Right kidney (tissue), 9 donors: ENCODE data around the gene CFHR2.
"Not testable (repeated sequence)": the region's sequence is repeated elsewhere in the genome, so short reads cannot be mapped to it uniquely, and the experiment has no call there.

Experiments used
- DNase-seq: peaks from one replicate; pipeline ENCODE4 v3.0.0-alpha.2; 2016
- long read RNA-seq, 8 donors: transcript quantifications; one replicate each; lab custom pipeline, GENCODE V29; 2026

CFHR2 gene
- long read RNA-seq, donor 1: 0 reads
- long read RNA-seq, donor 2: 0 reads
- long read RNA-seq, donor 3: 0 reads
- long read RNA-seq, donor 4: 0 reads
- long read RNA-seq, donor 5: 0 reads
- long read RNA-seq, donor 6: 0 reads
- long read RNA-seq, donor 7: 0 reads
- long read RNA-seq, donor 8: 0 reads

DNA sequence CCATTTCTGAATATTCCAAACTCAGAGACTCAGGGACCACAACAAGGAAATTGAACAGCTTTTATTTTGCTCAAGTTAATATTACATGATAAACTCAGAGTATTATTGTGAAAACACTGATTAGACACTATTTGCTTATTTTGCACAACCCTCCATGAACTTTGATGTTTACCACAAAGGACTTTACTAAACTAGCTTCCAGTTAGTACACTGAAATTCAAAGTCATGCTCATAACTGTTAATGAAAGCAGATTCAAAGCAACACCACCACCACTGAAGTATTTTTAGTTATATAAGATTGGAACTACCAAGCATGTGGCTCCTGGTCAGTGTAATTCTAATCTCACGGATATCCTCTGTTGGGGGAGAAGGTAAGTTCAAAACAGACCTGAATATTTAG lies at the start of gene CFHR2:
Gene CFHR2, plus strand, starts transcription at position 171 of the 400 bp plus-strand sequence. Its CDS starts 143 bp downstream, at position 314.
- DNase-seq: not testable (repeated sequence)

DNA sequence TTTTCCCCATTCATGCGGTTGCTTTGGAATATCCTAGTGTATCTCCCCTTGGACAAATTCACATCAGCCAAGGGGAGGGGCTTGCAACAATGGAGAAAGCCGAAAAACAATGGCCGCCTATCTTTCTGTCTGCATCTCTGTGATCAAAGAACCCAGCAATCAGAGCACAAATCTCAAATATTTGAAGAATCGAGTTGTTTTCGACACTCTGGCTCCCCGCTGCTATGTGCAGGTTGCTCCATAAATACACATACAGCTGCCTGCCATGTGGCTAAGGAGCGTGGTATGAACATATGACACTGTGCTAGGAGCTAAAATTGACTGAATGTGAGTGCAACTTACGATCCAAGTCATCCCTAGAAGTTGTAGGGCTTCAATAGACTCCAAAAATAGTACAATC lies 47.2 kb upstream of the CFHR2 start:
- DNase-seq: no peak

DNA sequence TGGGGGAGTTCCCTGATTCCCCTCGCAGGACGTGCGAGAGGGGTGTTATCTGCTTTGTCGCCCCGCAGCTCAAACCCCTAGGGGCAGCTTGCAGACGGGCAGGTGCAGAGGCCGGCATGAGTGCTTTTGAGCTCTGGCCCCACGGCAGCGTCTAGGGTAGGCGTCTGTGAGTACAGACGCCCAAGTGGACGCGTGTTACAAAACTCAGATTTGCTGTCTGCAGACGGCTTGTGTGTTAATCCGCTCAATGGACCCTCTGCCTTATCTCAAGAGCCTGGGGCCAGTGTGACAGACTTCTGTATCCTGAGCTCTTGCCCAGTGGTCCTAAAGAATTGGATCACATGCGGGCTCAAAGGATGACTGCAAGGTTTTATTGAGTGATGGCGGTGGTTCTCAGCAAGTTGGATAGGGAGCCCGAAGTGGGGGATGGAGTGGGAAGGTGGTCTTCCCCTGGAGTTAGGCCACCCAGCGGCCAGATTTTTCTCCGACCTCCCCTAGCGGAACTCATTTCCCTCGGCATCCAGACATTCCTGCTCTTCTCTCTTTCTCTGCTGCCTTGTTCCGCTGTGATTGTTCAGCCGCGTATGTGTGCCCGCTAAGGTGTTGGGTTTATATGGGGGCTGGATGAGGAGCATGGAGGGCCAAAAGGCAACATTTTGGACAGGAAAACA lies 46.2 kb upstream of the CFHR2 start:
- DNase-seq: peak; percentile 24

DNA sequence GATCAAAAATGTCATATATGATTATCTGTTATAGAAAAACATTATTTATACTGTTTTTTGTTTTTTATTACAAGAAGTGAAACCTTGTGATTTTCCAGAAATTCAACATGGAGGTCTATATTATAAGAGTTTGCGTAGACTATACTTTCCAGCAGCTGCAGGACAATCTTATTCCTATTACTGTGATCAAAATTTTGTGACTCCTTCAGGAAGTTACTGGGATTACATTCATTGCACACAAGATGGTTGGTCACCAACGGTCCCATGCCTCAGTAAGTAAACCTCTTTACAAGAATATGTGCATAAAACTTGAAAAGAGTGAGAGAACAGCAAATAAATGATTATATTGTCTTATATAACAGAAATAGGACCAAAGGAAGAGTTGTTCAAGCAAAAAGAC lies 41.2 kb upstream of the CFHR2 start:
- DNase-seq: no peak

DNA sequence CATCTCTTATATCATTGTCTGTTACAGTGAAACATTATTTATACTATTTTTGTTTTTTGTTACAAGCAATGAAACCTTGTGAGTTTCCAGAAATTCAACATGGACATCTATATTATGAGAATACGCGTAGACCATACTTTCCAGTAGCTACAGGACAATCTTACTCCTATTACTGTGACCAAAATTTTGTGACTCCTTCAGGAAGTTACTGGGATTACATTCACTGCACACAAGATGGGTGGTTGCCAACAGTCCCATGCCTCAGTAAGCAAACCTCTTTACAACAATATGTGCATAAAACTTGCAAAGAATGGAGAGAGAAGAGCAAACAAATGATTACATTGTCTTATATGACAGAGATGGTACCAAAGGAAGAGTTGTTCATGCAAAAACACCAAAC lies 33.3 kb upstream of the CFHR2 start:
- DNase-seq: no peak

DNA sequence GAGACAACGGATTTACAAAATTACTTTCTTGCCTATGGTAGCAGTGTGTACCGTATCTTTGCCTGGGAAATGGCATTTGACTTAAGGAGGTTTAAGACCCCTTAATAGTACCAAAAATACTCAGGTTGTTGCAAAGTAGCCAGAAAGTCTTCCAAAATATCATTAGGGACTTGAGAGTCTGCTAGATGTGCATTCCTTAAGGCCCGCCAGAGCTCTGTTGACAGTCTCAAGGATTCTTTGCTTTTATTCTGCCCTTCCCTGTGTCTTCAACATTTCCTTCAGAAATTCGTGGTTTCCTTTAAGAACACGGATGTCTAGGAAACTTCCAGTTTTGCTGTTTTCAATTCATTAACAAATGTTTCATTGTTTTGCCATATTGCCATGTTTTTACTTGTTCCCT lies 31.3 kb upstream of the CFHR2 start:
- DNase-seq: not testable (repeated sequence)

DNA sequence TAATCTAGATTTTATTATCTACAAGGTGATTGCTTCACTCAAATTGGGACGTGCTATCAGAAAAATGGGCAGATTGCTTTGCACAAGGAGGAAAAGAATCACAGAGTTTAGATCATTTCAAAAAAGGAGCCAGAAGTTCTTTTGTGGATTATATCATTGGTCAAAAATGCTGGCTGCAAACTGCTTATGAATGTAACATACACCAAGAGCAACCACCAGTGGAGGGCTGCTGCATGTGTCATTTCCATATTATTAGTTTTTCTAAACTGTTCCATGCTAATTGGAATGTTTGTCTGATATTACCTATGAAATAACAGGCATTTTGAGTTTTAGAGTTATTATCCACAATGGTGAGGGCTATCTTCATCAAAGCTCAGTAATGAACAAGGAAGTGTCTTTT lies 16.7 kb upstream of the CFHR2 start:
- DNase-seq: not testable (repeated sequence)

DNA sequence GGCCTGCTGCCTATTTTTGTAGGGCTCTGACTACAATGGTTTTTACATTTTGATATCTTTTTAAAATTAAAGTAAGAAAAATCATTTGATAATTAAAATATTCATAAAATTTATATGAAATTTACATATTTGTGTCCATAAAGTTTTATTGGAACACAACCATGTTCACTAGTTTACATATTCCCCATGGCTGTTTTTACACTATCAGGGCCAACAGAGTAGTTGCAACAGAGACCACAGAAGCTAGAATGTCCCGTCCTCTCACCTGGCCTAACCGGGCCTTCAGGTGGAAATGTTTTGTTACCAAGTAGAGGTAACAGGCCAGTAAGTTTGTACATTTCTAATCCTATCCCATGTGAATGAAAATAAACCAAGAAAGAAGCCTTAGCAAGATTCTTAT lies 10.7 kb upstream of the CFHR2 start:
- not testable (repeated sequence) for DNase-seq

DNA sequence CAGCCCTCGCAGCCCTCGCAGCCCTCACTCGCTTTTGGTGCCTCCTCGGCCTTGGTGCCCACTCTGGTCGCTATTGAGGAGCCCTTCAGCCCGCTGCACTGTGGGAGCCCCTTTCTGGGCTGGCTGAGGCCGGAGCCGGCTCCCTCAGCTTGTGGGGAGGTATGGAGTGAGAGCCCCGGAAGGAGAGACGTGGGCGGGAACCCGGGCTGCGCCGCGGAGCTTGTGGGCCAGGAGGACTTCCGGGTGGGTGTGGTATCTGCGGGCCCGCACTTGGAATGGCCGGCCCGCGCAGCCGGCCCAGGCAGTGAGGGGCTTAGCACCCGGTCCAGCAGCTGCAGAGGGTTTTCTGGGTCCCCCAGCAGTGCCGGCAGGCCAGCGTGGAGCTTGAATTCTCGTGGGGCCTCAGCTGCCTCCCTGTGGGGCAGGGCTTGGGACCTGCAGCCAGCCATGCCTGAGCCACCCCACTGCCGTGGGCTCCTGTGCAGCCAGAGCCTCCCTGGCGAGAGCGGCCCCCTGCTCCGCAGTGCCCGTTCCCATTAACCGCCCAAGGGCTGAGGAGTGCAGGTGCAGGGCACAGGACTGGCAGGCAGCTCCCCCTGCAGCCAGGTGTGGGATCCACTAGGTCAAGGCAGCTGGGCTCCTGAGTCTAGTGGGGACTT lies 9.9 kb upstream of the CFHR2 start:
- no peak for DNase-seq

DNA sequence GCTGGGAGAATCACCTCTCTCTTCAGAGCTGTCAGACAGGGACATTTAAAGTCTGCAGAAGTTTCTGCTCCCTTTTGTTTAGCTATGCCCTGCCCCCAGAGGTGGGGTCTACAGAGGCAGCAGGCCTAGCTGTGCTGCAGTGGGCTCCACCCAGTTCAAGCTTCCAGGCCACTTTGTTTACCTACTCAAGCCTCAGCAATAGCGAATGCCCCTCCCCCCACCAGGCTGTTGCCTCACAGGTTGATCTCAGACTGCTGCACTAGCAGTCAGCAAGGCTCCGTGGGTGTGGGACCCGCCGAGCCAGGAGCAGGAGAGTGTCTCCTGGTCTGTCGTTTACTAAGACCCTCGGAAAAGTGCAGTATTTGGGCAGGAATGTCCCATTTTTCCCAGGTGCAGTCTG lies 2.1 kb upstream of the CFHR2 start:
- DNase-seq: not testable (repeated sequence)

DNA sequence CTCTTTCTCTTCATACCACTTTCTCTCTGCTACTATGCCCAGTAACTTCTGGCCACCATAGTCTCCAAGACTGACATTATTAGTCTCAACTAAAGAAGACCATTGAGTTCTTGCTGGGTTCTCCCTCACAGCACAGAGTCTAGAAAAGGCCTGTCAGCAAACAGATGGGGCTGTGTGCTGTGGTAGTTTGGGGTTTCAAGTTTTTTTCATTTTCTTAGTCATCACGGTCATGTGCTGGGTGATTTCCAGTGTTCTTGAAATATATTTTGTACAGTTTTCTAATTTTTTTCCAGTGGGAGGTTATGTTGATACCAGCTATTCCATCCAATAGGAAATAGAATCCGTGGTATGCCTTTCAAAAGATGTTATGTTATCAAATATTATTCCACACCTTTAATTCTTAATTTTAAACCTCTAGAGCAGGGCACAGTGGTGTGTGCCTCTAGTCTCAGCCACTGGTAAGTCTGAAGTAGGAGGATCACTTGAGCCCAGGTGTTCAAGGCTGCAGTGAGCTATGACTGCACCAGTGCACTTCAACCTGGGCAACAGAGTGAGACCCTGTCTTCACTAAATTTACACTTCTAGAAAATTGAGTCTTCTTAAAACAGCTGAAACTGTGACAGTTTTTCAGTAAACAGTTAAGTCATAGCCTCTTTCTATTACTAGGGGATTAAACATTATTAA lies 8.3 kb downstream of the CFHR2 start:
- DNase-seq: no peak

DNA sequence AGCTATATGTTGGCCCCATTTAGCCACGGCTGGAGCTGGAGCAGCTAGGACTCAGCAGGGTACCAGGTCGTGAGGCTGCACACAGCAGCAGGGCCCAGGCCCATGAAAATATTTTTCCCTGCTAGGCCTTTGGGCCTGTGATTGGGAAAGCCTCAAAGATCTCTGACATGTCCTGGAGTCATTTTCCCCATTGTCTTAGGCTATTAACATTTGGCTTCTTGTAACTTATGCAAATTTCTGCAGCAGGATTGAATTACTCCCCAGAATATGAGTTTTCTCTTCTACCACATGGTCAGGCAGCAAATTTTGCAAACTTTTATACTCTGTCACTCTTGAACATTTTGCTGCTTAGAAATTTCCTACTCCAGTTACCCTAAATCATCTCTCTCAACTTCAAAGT lies 11.2 kb downstream of the CFHR2 start:
- DNase-seq: no peak

DNA sequence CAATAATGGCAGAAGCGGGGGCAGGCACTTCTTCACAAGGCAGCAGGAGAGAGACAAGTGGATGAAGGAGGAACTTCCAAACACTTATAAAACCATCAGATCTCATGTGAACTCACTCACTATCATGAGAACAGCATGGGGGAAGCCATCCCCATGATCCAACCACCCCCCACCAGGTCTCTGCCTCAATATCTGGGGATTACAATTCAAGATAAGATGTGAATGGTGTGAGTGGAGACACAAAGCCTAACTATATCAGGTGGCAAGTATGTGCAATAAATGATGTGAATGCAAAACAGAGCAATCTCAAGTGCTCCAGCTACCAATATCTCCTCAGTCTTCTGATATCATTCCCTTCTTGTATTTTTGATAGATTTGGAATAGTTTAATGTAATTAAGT lies 12.4 kb downstream of the CFHR2 start:
- DNase-seq: no peak

DNA sequence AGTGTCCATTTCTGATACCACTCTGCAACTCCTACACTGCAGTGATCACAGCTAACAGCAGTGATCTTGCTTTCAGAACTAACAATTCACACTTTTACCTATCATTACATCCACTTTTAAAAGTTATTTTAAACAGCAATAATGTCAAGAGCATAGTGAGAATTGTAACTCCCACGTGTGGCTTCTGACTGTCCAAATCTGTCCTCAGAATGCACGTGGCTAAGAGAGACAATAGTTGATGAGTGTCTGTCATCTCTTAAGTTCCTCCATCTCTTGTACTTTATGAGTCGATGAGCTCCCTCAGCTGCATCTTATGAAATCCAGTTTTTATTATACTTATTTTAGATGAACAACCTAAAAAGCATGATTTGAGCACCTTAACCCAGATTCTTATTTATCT lies 17.3 kb downstream of the CFHR2 start:
- DNase-seq: no peak

DNA sequence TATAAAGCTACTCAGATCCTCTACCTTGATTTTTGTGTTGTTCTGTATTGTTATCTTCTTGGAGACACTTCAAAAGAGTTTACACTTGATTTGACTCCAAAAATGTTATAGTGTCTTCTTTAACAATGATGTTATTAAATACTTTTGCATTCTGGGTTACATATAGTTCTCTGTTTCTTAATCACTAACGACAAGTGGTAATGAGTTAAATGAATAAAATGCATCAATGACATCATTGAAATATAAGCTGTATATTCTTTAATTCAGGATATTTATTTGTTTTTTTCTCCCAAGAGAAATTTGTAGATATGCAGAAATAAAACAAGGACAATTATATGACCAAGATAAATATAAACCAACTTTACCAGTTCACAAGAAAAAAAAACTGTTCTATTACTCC lies 26.6 kb downstream of the CFHR2 start:
- DNase-seq: no peak

DNA sequence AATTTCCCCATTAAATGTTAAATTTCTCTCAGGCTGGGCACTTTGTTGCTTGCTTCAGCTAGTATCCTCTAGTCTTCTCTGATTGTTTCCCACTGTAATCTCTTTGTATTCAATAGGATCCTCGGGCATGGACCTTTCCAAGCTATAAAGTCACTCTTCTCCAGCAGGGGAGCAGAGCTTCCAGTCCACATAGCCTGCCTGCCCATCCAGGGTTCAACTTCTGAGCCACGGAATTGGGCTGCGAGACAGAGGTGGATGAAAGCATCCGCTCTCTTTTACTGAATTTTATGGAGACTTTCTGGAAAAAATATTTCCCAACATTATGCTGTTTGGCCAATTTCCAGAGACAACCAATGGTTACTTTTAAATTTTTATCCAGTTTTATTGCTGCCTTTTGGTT lies 32.7 kb downstream of the CFHR2 start:
- no peak for DNase-seq

DNA sequence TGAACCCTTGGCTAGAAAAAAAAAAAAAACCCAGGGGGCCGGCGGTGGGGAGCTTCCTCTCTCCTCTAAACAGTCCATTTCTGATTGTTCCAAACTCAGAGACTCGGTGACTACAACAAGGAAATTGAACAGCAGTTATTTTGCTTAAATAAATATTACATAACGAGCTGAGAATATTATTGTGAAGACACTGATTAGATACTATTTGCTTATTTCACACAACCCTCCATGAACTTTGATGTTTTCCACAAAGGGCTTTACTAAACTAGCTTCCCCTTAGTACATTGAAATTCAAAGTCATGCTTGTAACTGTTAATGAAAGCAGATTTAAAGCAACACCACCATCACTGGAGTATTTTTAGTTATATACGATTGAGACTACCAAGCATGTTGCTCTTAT lies 33.7 kb downstream of the CFHR2 start, which contains the start of gene CFHR5:
Gene CFHR5, plus strand, starts transcription at position 279 of the 400 bp plus-strand sequence. Its CDS starts 109 bp downstream, at position 388.
- DNase-seq: no peak

DNA sequence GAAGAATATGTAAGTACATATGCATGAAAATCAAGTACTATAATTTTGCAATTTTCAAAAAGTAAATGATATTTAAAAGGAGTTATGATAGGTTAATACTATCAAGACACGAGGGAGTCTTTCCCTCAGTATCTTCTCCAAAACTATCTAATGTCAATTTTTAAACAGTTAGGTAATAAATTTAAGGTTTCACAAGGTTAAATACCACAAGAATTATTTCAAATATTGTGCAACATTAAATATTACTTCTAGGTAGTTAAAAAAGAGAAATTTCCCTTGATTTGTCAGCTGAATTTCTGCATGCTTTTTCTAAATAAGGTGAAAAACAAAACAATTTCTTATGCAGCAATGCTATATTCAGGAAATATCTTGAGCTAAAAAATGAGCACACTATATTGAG lies 37.3 kb downstream of the CFHR2 start:
- DNase-seq: no peak

DNA sequence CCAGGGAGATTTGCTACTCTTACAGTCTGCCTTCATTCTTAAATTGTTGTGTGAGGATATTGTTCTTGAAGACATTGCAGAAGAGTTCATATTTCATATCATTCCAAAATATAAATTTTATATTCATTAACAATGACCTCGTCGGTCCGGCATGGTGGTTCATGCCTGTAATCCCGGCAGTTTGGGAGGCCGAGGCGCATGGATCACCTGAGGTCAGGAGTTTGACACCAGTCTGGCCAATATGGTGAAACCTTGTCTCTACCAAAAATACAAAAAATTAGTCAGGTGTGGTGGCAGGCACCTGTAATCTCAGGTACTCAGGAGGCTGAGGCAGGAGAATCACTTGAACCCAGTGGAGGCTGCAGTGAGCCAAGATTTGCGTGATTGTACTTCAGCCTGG lies 38.7 kb downstream of the CFHR2 start:
- not testable (repeated sequence) for DNase-seq

DNA sequence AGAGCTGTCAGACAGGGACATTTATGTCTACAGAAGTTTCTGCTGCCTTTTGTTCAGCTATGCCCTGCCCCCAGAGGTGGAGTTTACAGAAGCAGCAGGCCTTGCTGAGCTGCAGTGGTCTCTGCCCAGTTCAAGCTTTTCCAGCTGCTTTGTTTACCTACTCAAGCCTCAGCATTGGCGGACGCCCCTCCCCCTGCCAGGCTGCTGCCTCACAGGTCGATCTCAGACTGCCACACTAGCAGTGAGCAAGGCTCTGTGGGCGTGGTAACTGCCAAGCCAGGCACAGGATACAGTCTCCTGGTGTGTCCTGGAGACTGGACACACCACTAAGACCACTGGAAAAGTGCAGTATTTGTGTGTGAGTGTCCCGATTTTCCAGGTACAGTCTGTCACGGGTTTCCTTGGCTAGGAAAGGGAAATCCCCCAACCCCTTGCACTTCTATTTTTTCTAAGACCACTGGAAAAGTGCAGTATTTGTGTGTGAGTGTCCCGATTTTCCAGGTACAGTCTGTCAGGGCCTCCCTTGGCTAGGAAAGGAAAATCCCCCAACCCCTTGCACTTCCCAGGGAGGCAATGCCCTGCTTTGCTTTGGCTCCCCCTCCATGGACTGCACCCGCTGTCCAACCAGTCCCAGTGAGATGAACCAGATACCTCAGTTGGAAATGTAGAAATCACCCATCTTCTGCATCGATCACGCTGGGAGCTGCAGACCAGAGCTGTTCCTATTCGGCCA lies 48.5 kb downstream of the CFHR2 start:
- DNase-seq: peak; percentile 11

DNA sequence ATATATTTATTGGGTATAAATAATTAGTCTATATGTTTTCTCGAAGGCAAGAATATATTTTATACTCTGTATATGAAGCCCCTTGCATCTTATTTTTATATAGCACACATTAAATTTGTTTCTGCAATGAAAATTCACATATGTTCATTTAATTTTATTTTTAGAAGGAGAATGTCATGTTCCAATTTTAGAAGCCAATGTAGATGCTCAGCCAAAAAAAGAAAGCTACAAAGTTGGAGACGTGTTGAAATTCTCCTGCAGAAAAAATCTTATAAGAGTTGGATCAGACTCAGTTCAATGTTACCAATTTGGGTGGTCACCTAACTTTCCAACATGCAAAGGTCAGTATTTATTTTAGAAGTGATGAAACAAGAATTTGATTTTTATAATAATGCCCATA lies 50.4 kb downstream of the CFHR2 start:
- DNase-seq: no peak

DNA sequence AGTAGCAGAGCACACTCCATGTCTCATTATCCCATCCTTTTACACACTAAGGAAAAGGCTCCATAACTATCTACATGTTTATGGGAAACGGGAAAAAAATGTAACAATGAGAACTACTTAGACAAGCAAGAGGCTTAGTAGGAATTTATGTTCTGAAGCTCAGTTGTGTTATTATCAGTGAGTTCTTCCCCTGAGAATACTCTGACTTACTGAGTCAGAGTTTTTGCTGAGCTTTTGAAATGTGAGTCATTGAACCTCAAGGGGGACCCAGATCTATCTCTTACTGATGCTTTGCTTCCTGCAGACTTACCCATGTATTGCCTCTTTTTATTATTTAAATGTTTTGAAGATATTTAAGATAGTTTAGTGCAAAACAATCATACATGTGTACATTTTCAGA lies 53.9 kb downstream of the CFHR2 start:
- no peak for DNase-seq

DNA sequence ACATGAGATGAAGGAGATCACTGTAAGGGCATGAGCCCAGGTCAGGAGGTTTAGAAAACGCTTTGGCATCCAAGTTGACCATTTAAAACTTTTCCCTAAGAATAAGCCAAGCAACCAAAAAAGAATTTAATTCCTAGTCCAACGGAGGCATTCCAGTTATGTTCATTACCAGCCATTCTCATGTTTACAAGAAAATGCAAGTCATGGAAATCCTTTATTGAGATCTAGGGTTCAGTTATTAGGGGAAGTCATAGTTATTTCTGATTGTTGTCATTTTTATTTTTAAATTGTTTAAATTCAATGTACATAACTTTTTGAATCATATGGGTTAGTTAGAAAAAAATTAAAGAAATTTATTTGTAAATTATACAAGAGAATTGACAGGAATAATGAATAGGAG lies 58.3 kb downstream of the CFHR2 start:
- DNase-seq: no peak
